Measurements from ENCODE around the gene CROCC2.

The CROCC2 gene

GRCh38 chr2:240927390-240927781 lies 21.2 kb downstream of the CROCC2 start:
- H3K27ac Mint-ChIP-seq = no peak overlapping the region
- TF ChIP-seq CTCF (IDR thresholded peaks at IDR 0.05) = no peak
- no peaks in the 10 kb centered on the region for H3K36me3 Mint-ChIP-seq (ENCODE audit: low read depth)

GRCh38 chr2:240928476-240929363 lies 22.6 kb downstream of the CROCC2 start:
- DNase-seq = no peak
- no peaks in the 10 kb centered on the region for H3K36me3 Mint-ChIP-seq (ENCODE audit: low read depth)
- peaks cover 35% of the 10 kb centered on the region for H3K27me3 Mint-ChIP-seq (ENCODE audit: low read depth, poor library complexity)
- H3K4me1 Mint-ChIP-seq = peaks cover 11% of the 10 kb centered on the region
- H3K4me3 Mint-ChIP-seq = no peak overlapping the region
- H3K27ac Mint-ChIP-seq = no peak overlapping the region
- TF ChIP-seq CTCF (IDR thresholded peaks at IDR 0.05) = no peak
- peaks cover 6% of the 10 kb centered on the region for H3K9me3 Mint-ChIP-seq

More at GRCh38 chr2:240927390-240927781, 21.2 kb downstream of the CROCC2 start:
- Mint-ChIP-seq H3K4me1 (peaks cover 11% of the 10 kb centered on the region), H3K4me3 (no peak overlapping the region), H3K27me3 (ENCODE audit: low read depth, poor library complexity) (peaks cover 35% of the 10 kb centered on the region), H3K9me3 (peaks cover 6% of the 10 kb centered on the region)
- DNase-seq = no peak

- Mint-ChIP-seq H3K27me3 (ENCODE audit: low read depth, poor library complexity) (peaks cover 35% of the 10 kb centered on the region), H3K4me3 (no peak overlapping the region), H3K9me3 (peaks cover 6% of the 10 kb centered on the region), H3K4me1 (peaks cover 11% of the 10 kb centered on the region), H3K27ac (no peak overlapping the region), H3K36me3 (ENCODE audit: low read depth) (no peaks in the 10 kb centered on the region)
- no peak for DNase-seq
- no peak for TF ChIP-seq CTCF (IDR thresholded peaks at IDR 0.05)
These were observed 23.4 kb downstream of the CROCC2 start for GRCh38 chr2:240929364-240930095.

- peaks cover 11% of the 10 kb centered on the region for H3K4me1 Mint-ChIP-seq
- peaks cover 35% of the 10 kb centered on the region for H3K27me3 Mint-ChIP-seq (ENCODE audit: low read depth, poor library complexity)
- no peak overlapping the region for H3K4me3 Mint-ChIP-seq
- H3K36me3 Mint-ChIP-seq (ENCODE audit: low read depth) = no peaks in the 10 kb centered on the region
- DNase-seq = no peak
- H3K9me3 Mint-ChIP-seq = peaks cover 6% of the 10 kb centered on the region
- H3K27ac Mint-ChIP-seq = no peak overlapping the region
- TF ChIP-seq CTCF (IDR thresholded peaks at IDR 0.05) = no peak
These were observed 24.0 kb downstream of the CROCC2 start for GRCh38 chr2:240930096-240930630.

GRCh38 chr2:240930631-240931318 lies 24.6 kb downstream of the CROCC2 start:
- H3K27me3 Mint-ChIP-seq (ENCODE audit: low read depth, poor library complexity) = peaks cover 35% of the 10 kb centered on the region
- no peak for TF ChIP-seq CTCF (IDR thresholded peaks at IDR 0.05)
- H3K4me3 Mint-ChIP-seq = no peak overlapping the region
- DNase-seq = no peak
- H3K27ac Mint-ChIP-seq = no peak overlapping the region
- H3K36me3 Mint-ChIP-seq (ENCODE audit: low read depth) = no peaks in the 10 kb centered on the region
- peaks cover 6% of the 10 kb centered on the region for H3K9me3 Mint-ChIP-seq
- H3K4me1 Mint-ChIP-seq = peaks cover 14% of the 10 kb centered on the region
